ACC112 (cell line): ENCODE measurements around the gene NHEJ1.
"Not testable (repeated sequence)": the region's sequence is repeated elsewhere in the genome, so short reads cannot be mapped to it uniquely, and the experiment has no call there.

Source experiments
- H2AFZ ChIP-seq: fragments of 200-600 bp; sonication (generic); one replicate; pipeline ENCODE4 v1.6.0; 2017; ENCODE audit warnings: antibody characterized with exemption, low read length; ENCODE audit not compliant: unreplicated experiment
- H3K27ac ChIP-seq: fragments of 200-600 bp; sonication (generic); 2 replicates; pipeline ENCODE4 v1.5.1; 2014; ENCODE audit warnings: low read depth, mild to moderate bottlenecking, antibody characterized with exemption, low read length, moderate library complexity
- H3K27me3 ChIP-seq: fragments of 200-600 bp; sonication (generic); 2 replicates; pipeline ENCODE4 v1.6.1; 2014; ENCODE audit warnings: mild to moderate bottlenecking, antibody characterized with exemption, low read length, moderate library complexity, mixed read lengths; ENCODE audit not compliant: insufficient read depth
- H3K36me3 ChIP-seq: fragments of 200-600 bp; sonication (generic); 2 replicates; pipeline ENCODE4 v1.6.1; 2016; ENCODE audit warnings: mild to moderate bottlenecking, antibody characterized with exemption, low read length, moderate library complexity, mixed read lengths; ENCODE audit not compliant: insufficient read depth
- H3K4me1 ChIP-seq: fragments of 200-600 bp; sonication (generic); one replicate; pipeline ENCODE4 v1.6.1; 2016; ENCODE audit warnings: low read length, mixed read lengths; ENCODE audit not compliant: insufficient read depth, unreplicated experiment, control insufficient read depth
- H3K4me3 ChIP-seq: fragments of 200-600 bp; sonication (generic); 2 replicates; pipeline ENCODE4 v1.5.1; 2014; ENCODE audit warnings: mild to moderate bottlenecking, low read depth, low read length
- H3K79me2 ChIP-seq: fragments of 200-600 bp; sonication (generic); one replicate; pipeline ENCODE4 v1.6.0; 2016; ENCODE audit warnings: low read length; ENCODE audit not compliant: control insufficient read depth, unreplicated experiment, insufficient read depth

NHEJ1 gene

DNA sequence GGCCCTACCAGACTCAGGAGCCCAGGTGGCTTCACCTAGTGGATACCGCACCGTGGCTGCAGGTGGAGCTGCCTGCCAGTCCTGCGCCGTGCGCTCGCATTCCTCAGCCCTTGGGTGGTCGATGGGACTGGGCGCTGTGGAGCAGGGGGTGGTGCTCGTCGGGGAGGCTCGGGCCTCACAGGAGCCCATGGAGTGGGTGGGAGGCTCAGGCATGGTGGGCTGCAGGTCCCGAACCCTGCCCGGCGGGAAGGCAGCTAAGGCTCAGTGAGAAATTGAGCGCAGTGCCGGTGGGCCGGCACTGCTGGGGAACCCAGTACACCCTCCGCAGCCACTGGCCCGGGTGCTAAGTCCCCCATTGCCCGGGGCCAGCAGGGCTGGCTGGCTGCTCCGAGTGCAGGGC is 40.7 kb upstream of the NHEJ1 start:
- H3K27me3 ChIP-seq, H3K4me1 ChIP-seq, H3K79me2 ChIP-seq, H2AFZ ChIP-seq, H3K36me3 ChIP-seq, H3K4me3 ChIP-seq, H3K27ac ChIP-seq: not testable (repeated sequence)

DNA sequence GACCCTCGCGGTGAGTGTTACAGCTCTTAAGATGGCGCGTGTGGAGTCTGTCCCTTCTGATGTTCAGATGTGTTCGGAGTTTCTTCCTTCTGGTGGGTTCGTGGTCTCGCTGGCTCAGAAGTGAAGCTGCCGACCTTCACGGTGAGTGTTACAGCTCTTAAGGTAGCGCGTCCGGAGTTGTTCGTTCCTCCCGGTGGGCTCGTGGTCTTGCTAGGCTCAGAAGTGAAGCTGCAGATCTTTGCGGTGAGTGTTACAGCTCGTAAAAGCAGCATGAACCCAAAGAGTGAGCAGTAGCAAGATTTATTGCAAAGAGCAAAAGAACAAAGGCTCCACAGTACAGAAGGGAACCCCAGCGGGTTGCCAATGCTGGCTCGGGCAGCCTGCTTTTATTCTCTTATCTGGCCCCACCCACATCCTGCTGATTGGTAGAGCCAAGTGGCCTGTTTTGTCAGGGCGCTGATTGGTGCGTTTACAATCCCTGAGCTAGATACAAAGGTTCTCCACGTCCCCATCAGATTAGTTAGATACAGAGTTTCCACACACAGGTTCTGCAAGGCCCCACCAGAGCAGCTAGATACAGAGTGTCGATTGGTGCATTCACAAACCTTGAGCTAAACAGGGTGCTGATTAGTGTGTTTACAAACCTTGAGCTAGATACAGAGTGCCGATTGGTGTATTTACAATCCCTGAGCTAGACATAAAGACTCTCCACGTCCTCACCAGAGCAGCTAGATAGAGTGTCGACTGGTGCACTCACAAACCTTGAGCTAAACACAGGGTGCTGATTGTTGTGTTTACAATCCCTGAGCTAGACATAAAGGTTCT is 40.1 kb upstream of the NHEJ1 start:
- not testable (repeated sequence) for H2AFZ ChIP-seq, H3K4me1 ChIP-seq, H3K79me2 ChIP-seq, H3K36me3 ChIP-seq, H3K4me3 ChIP-seq, H3K27ac ChIP-seq, H3K27me3 ChIP-seq

DNA sequence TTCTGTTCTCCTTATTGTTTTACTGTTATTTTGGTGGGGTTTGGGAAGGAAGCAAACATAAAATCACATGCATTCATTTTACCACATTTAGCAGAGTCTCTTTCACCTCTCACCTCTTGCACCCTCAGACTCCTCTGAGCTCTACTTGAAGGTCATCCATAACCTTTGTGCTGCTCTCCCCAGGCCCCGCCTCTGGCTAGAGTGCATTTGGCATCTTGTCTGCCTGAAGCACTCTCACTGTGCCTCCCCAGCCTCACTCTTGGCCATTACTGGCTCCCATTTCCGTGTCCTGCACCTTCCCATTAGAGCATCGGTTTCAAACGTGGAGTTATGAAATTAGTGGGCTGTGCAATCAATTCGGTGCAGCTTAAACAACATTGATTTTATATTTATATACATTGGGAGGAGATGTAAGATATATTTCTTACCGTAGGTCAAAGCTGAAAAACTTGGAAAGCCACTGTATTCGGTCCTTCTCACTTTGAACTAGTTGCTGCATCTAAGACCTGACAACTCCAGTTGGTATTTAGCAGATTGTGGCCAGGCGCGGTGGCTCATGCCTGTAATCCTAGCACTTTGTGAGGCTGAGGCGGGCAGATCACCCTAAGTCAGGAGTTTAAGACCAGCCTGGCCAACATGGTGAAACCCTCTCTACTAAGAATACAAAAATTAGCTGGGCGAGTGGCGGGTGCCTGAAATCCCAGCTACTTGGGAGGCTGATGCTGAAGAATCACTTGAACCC is 39.0 kb upstream of the NHEJ1 start:
- Histone ChIP-seq H3K27ac (no peak overlapping the region), H2AFZ (no peak overlapping the region), H3K36me3 (no peaks in the 10 kb centered on the region), H3K27me3 (peaks cover 7% of the 10 kb centered on the region; the same call in 1 of the 2 replicates), H3K4me3 (no peak overlapping the region), H3K79me2 (no peaks in the 10 kb centered on the region), H3K4me1 (no peaks in the 10 kb centered on the region)

DNA sequence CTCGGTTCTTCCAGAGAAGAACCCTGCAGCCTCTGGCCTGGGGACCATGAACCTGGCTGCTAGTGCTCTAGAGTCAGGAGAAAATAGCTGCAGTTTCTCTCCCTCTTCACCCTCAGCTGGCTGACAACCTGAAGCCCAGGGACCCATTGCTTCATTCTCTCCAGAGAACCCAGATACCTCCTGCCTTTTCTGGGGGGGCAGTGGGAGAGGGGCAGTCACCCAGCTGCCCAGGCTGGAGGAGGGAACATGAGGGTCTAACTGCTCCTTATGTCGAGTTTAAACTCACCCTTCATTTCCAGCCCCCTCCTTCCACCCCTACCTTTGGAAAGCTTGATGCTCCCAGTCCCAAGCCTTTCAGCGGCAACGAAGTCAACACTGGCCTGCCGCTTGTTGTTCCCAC is 38.4 kb upstream of the NHEJ1 start:
- Histone ChIP-seq H3K27ac (no peak overlapping the region), H3K36me3 (no peaks in the 10 kb centered on the region), H3K27me3 (peaks cover 7% of the 10 kb centered on the region; the same call in 1 of the 2 replicates), H2AFZ (no peak overlapping the region), H3K79me2 (no peaks in the 10 kb centered on the region), H3K4me1 (no peaks in the 10 kb centered on the region), H3K4me3 (no peak overlapping the region)

DNA sequence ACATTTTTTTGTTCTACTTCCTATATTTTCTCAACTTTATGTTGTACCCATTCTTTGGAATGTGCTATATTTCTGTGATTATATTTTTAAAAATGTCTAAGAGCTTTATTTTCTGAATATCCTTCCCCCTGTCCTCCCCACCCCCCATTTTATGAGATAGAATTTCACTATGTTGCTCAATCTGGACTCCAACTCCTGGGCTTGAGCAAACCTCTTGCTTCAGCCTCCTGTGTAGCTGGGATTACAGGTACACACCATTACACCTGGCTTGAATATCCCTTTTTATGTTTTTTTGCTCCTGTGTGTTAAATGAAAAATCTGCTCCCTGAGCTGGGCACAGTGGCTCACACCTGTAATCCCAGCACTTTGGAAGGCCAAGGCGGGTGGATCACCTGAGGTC is 36.8 kb upstream of the NHEJ1 start:
- Histone ChIP-seq H3K4me3 (no peak overlapping the region), H3K4me1 (no peaks in the 10 kb centered on the region), H3K27ac (no peak overlapping the region), H2AFZ (no peak overlapping the region), H3K36me3 (no peaks in the 10 kb centered on the region), H3K27me3 (peaks cover 7% of the 10 kb centered on the region; the same call in 1 of the 2 replicates), H3K79me2 (no peaks in the 10 kb centered on the region)

DNA sequence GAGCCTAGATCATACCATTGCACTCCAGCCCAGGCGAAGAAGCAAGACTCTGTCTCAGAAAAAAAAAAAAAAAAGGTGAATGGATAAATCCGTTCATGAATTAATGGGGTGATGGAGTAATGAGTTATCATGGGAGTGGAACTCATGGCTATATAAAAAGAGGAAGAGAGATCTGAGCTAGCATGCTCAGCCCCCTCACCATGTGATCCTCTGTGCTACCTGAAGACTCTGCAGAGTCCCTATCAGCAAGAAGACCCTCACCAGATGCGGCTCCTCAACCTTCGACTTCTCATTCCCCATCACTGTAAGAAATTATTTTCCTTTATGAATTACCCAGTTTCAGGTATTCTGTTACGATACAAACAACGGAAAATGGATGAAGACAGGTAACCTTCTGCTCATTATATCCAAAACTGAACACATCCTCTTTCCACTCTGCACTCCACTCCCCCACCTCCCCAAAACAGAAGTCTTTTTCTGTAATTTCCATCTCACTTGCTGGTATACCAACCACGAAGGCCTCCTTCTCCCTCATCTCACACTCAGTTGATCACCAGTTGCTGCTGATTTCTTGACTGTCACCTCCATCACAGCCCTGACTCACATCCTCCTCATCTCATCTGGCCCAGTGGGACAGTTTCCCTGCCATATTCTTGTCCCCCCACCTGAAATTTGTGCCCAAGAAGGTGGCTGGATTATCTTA is 26.3 kb upstream of the NHEJ1 start:
- no peaks in the 10 kb centered on the region for H3K79me2 ChIP-seq
- H3K4me3 ChIP-seq, result no peak overlapping the region
- no peak overlapping the region for H2AFZ ChIP-seq
- no peaks in the 10 kb centered on the region; the same call in none of the 2 replicates for H3K36me3 ChIP-seq
- no peak overlapping the region for H3K27ac ChIP-seq
- no peaks in the 10 kb centered on the region for H3K27me3 ChIP-seq
- H3K4me1 ChIP-seq, result no peaks in the 10 kb centered on the region

DNA sequence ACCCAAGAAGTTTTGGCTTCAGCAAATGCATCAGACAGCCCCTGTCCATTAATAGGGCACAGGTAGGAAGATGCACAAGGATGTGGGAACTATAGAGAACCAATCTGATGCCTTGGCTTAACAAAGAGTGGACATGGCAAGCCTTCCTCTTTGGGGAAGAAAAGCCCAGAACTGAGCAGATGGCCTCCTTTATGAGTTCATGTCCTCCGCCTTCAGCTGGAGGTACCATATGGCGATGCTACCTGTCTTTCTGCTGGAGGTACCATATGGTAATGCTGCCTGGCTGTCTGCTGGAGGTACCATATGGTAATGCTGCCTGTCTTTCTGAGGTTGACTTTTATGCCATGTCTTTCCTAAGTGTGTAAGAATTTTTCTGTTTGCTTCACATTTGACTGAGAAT is 23.5 kb upstream of the NHEJ1 start:
- Histone ChIP-seq H2AFZ (no peak overlapping the region), H3K79me2 (peaks cover 14% of the 10 kb centered on the region), H3K4me3 (no peak overlapping the region), H3K36me3 (no peaks in the 10 kb centered on the region; the same call in none of the 2 replicates), H3K4me1 (peaks cover 6% of the 10 kb centered on the region), H3K27ac (no peak overlapping the region), H3K27me3 (no peaks in the 10 kb centered on the region)

DNA sequence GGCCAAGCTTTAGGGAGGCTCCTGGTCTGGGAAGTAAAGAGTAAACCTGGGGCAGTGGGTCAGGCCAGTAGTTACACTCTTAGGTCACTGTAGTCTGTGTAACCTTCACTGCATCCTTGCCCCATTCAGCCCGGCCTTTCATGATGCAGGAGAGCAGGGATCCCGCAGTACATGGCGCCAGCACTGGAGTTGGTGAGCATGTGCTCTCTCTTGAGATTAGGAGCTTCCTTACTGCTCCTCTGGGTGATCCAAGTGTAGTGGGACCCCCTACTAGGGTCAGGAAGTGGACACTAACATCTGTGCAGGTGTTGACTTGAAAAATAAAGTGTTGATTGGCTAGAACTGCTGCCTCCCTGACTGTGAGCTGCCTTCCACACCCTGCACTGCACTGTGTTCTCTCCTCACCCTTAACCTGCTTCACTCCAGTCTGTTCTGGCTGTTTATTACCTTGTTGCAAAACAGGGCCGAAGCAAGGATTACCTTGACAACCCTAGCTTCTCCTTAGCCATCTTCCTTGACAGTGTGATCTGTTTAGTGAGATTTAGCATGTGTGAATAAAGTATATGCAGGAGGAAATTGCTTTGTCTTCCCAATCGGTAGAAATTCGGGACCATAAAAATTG is 22.6 kb upstream of the NHEJ1 start:
- Histone ChIP-seq H2AFZ (no peak overlapping the region), H3K4me3 (no peak overlapping the region), H3K79me2 (peaks cover 21% of the 10 kb centered on the region), H3K4me1 (peaks cover 8% of the 10 kb centered on the region), H3K27ac (no peak overlapping the region), H3K36me3 (no peaks in the 10 kb centered on the region; the same call in none of the 2 replicates), H3K27me3 (no peaks in the 10 kb centered on the region)

DNA sequence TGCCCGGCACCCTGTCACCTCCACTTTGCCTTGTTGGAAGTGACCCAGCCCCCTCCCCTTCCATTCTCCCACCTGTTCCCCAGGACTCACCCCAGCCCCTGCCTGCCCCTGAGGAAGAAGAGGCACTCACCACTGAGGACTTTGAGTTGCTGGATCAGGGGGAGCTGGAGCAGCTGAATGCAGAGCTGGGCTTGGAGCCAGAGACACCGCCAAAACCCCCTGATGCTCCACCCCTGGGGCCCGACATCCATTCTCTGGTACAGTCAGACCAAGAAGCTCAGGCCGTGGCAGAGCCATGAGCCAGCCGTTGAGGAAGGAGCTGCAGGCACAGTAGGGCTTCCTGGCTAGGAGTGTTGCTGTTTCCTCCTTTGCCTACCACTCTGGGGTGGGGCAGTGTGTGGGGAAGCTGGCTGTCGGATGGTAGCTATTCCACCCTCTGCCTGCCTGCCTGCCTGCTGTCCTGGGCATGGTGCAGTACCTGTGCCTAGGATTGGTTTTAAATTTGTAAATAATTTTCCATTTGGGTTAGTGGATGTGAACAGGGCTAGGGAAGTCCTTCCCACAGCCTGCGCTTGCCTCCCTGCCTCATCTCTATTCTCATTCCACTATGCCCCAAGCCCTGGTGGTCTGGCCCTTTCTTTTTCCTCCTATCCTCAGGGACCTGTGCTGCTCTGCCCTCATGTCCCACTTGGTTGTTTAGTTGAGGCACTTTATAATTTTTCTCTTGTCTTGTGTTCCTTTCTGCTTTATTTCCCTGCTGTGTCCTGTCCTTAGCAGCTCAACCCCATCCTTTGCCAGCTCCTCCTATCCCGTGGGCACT is 21.9 kb upstream of the NHEJ1 start:
- no peak overlapping the region for H3K27ac ChIP-seq
- no peaks in the 10 kb centered on the region for H3K27me3 ChIP-seq
- H3K79me2 ChIP-seq, result peaks cover 21% of the 10 kb centered on the region
- no peak overlapping the region for H2AFZ ChIP-seq
- peaks cover 8% of the 10 kb centered on the region for H3K4me1 ChIP-seq
- H3K4me3 ChIP-seq, result no peak overlapping the region
- H3K36me3 ChIP-seq, result no peaks in the 10 kb centered on the region; the same call in none of the 2 replicates

DNA sequence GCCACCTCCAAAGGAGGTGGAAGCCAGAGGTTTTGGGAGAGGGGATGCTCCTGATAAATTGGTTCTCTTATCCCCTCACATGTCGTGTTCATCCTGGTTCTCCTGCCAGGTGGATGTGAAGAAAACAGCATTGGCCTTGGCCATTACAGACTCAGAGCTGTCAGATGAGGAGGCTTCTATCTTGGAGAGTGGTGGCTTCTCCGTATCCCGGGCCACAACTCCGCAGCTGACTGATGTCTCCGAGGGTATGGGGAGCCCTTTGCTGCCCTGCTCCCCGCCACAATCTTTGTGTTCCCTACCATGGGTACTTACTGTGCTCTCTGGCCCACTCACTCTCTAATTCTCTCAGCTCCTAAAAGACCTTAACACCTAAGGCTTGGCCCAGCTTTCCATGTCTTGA is 20.9 kb upstream of the NHEJ1 start:
- H3K79me2 ChIP-seq, result peaks cover 21% of the 10 kb centered on the region
- peaks cover 8% of the 10 kb centered on the region for H3K4me1 ChIP-seq
- no peak overlapping the region for H2AFZ ChIP-seq
- no peaks in the 10 kb centered on the region; the same call in none of the 2 replicates for H3K36me3 ChIP-seq
- no peaks in the 10 kb centered on the region for H3K27me3 ChIP-seq
- H3K4me3 ChIP-seq, result no peak overlapping the region
- no peak overlapping the region for H3K27ac ChIP-seq
